ENCODE data around the gene PLIN3.

- TF ChIP-seq, protein P1, sequence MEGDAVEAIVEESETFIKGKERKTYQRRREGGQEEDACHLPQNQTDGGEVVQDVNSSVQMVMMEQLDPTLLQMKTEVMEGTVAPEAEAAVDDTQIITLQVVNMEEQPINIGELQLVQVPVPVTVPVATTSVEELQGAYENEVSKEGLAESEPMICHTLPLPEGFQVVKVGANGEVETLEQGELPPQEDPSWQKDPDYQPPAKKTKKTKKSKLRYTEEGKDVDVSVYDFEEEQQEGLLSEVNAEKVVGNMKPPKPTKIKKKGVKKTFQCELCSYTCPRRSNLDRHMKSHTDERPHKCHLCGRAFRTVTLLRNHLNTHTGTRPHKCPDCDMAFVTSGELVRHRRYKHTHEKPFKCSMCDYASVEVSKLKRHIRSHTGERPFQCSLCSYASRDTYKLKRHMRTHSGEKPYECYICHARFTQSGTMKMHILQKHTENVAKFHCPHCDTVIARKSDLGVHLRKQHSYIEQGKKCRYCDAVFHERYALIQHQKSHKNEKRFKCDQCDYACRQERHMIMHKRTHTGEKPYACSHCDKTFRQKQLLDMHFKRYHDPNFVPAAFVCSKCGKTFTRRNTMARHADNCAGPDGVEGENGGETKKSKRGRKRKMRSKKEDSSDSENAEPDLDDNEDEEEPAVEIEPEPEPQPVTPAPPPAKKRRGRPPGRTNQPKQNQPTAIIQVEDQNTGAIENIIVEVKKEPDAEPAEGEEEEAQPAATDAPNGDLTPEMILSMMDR (IDR thresholded peaks at IDR 0.05; ENCODE audit: low read depth, low read length), result peak; percentile 91
- TF ChIP-seq EZH2phosphoT487 (IDR thresholded peaks at IDR 0.05; ENCODE audit: low read depth), result no peak
Measured at GRCh38 chr19:4811328-4812131, 55.9 kb downstream of the PLIN3 start.

All from OCI-LY3 (cell line).